Measurements from ENCODE around the gene AGMO. TPM values are rescaled to one million over a fixed set of nuclear protein-coding genes. Genes with fewer than 3 reads are reported as not detected.

Gene AGMO
- total and polyA plus RNA-seq, 4 donors: 21.6 to 46.6 (median 31.6) TPM

DNA sequence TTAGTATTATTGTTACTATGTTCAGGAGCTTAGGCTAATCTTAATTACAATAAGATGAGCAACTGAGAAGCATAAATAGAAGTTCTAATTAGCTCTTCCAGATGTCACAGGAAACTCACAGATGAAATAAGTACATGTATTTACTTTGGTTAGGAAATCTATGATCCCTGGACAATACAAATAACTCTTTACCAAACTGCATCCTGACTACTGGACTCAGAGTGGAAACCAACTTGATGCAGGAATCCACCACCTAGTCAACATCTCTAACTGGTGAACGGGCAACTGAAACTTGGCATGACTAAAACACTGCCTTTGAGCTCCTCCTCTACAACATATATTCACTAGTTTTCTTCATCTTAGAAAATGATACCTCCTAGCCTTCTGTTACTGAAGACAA is 193.2 kb downstream of the AGMO start:
- no peak for DNase-seq (ENCODE audit: low spot score)
- H3K9ac ChIP-seq (ENCODE audit: low read depth in 1 of 2, low read length in 2 of 2): no peak overlapping the region
- no peaks in the 10 kb centered on the region for H3K9me3 ChIP-seq (ENCODE audit: control insufficient read depth in 4 of 4, low read length in 3 of 4)
- H3K4me1 ChIP-seq (ENCODE audit: control insufficient read depth in 4 of 4, insufficient read depth in 4 of 4, low read length in 3 of 4): no peaks in the 10 kb centered on the region
- H3K36me3 ChIP-seq (ENCODE audit: control insufficient read depth in 4 of 4, insufficient read depth in 3 of 4, low read depth in 1 of 4, low read length in 3 of 4): peaks cover 0 to 8% (median 3%) of the 10 kb centered on the region in 4 donors
- no peak overlapping the region for H3K4me3 ChIP-seq (ENCODE audit: low read depth in 1 of 3, low read length in 3 of 3)
- no peaks in the 10 kb centered on the region for H3K27me3 ChIP-seq (ENCODE audit: control insufficient read depth in 4 of 4, insufficient read depth in 4 of 4, low read length in 3 of 4)
- 60% methylated on average over 1 of the region's 1 CpG for WGBS
- no peak overlapping the region for H3K27ac ChIP-seq (ENCODE audit: low read depth in 1 of 2, low read length in 2 of 2)
- TF ChIP-seq FOXA1 (IDR thresholded peaks at IDR 0.05) (no peak), GABPA (IDR thresholded peaks at IDR 0.05 in 1 of 2, conservative IDR thresholded peaks at IDR 0.05 in 1 of 2) (no peak), HNF4A (conservative IDR thresholded peaks at IDR 0.05) (no peak), RAD21 (IDR thresholded peaks at IDR 0.05) (no peak), HNF4G (IDR thresholded peaks at IDR 0.05) (no peak), JUND (IDR thresholded peaks at IDR 0.05) (no peak), TAF1 (conservative IDR thresholded peaks at IDR 0.05) (no peak), YY1 (IDR thresholded peaks at IDR 0.05) (no peak), FOXA2 (IDR thresholded peaks at IDR 0.05) (no peak), RXRA (IDR thresholded peaks at IDR 0.05) (no peak), SP1 (IDR thresholded peaks at IDR 0.05) (no peak)
- TF ChIP-seq, protein P1, sequence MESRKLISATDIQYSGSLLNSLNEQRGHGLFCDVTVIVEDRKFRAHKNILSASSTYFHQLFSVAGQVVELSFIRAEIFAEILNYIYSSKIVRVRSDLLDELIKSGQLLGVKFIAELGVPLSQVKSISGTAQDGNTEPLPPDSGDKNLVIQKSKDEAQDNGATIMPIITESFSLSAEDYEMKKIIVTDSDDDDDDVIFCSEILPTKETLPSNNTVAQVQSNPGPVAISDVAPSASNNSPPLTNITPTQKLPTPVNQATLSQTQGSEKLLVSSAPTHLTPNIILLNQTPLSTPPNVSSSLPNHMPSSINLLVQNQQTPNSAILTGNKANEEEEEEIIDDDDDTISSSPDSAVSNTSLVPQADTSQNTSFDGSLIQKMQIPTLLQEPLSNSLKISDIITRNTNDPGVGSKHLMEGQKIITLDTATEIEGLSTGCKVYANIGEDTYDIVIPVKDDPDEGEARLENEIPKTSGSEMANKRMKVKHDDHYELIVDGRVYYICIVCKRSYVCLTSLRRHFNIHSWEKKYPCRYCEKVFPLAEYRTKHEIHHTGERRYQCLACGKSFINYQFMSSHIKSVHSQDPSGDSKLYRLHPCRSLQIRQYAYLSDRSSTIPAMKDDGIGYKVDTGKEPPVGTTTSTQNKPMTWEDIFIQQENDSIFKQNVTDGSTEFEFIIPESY (IDR thresholded peaks at IDR 0.05): no peak
- TF ChIP-seq, protein P2, sequence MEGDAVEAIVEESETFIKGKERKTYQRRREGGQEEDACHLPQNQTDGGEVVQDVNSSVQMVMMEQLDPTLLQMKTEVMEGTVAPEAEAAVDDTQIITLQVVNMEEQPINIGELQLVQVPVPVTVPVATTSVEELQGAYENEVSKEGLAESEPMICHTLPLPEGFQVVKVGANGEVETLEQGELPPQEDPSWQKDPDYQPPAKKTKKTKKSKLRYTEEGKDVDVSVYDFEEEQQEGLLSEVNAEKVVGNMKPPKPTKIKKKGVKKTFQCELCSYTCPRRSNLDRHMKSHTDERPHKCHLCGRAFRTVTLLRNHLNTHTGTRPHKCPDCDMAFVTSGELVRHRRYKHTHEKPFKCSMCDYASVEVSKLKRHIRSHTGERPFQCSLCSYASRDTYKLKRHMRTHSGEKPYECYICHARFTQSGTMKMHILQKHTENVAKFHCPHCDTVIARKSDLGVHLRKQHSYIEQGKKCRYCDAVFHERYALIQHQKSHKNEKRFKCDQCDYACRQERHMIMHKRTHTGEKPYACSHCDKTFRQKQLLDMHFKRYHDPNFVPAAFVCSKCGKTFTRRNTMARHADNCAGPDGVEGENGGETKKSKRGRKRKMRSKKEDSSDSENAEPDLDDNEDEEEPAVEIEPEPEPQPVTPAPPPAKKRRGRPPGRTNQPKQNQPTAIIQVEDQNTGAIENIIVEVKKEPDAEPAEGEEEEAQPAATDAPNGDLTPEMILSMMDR (IDR thresholded peaks at IDR 0.05; ENCODE audit: low read depth, low read length, missing input control): no peak
- TF ChIP-seq, protein P3, sequence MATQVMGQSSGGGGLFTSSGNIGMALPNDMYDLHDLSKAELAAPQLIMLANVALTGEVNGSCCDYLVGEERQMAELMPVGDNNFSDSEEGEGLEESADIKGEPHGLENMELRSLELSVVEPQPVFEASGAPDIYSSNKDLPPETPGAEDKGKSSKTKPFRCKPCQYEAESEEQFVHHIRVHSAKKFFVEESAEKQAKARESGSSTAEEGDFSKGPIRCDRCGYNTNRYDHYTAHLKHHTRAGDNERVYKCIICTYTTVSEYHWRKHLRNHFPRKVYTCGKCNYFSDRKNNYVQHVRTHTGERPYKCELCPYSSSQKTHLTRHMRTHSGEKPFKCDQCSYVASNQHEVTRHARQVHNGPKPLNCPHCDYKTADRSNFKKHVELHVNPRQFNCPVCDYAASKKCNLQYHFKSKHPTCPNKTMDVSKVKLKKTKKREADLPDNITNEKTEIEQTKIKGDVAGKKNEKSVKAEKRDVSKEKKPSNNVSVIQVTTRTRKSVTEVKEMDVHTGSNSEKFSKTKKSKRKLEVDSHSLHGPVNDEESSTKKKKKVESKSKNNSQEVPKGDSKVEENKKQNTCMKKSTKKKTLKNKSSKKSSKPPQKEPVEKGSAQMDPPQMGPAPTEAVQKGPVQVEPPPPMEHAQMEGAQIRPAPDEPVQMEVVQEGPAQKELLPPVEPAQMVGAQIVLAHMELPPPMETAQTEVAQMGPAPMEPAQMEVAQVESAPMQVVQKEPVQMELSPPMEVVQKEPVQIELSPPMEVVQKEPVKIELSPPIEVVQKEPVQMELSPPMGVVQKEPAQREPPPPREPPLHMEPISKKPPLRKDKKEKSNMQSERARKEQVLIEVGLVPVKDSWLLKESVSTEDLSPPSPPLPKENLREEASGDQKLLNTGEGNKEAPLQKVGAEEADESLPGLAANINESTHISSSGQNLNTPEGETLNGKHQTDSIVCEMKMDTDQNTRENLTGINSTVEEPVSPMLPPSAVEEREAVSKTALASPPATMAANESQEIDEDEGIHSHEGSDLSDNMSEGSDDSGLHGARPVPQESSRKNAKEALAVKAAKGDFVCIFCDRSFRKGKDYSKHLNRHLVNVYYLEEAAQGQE (IDR thresholded peaks at IDR 0.05): no peak
- TF ChIP-seq, protein P4, sequence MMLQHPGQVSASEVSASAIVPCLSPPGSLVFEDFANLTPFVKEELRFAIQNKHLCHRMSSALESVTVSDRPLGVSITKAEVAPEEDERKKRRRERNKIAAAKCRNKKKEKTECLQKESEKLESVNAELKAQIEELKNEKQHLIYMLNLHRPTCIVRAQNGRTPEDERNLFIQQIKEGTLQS (IDR thresholded peaks at IDR 0.05): no peak
- TF ChIP-seq, protein P5, sequence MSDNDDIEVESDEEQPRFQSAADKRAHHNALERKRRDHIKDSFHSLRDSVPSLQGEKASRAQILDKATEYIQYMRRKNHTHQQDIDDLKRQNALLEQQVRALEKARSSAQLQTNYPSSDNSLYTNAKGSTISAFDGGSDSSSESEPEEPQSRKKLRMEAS (IDR thresholded peaks at IDR 0.05): no peak

DNA sequence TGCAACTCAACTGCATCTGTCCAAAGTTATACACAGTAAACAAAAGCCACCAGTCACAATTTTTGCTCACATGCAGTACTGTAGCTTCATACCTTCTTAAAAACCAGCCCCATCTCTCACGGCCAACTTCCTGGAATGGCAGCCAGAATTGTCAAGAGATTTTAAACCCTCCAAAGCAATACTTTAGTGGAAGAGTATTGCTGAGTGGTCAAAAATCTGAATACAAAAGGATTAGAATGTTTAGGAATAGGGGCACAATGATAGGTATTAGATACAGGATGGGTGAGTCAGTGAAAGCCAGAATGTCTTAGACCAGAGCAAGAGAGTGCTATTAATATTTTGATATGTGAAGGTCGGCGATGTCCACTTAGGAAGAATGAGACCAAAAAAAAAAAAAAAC is 193.9 kb downstream of the AGMO start:
- no peaks in the 10 kb centered on the region for H3K9me3 ChIP-seq (ENCODE audit: control insufficient read depth in 4 of 4, low read length in 3 of 4)
- no peak overlapping the region for H3K9ac ChIP-seq (ENCODE audit: low read depth in 1 of 2, low read length in 2 of 2)
- H3K27me3 ChIP-seq (ENCODE audit: control insufficient read depth in 4 of 4, insufficient read depth in 4 of 4, low read length in 3 of 4): no peaks in the 10 kb centered on the region
- H3K4me1 ChIP-seq (ENCODE audit: control insufficient read depth in 4 of 4, insufficient read depth in 4 of 4, low read length in 3 of 4): no peaks in the 10 kb centered on the region
- no peak overlapping the region for H3K27ac ChIP-seq (ENCODE audit: low read depth in 1 of 2, low read length in 2 of 2)
- peaks cover 0 to 11% (median 3%) of the 10 kb centered on the region in 4 donors for H3K36me3 ChIP-seq (ENCODE audit: control insufficient read depth in 4 of 4, insufficient read depth in 3 of 4, low read depth in 1 of 4, low read length in 3 of 4)
- 94% methylated on average over 3 of the region's 3 CpGs for WGBS
- no peak for DNase-seq (ENCODE audit: low spot score)
- no peak overlapping the region for H3K4me3 ChIP-seq (ENCODE audit: low read depth in 1 of 3, low read length in 3 of 3)
- TF ChIP-seq SP1 (IDR thresholded peaks at IDR 0.05) (no peak), RXRA (IDR thresholded peaks at IDR 0.05) (no peak), YY1 (IDR thresholded peaks at IDR 0.05) (no peak), TAF1 (conservative IDR thresholded peaks at IDR 0.05) (no peak), FOXA1 (IDR thresholded peaks at IDR 0.05) (no peak), JUND (IDR thresholded peaks at IDR 0.05) (no peak), EGR1 (IDR thresholded peaks at IDR 0.05; ENCODE audit: low read depth in 2 of 2) (no peak), HNF4A (conservative IDR thresholded peaks at IDR 0.05) (no peak)
- TF ChIP-seq, protein P1 (IDR thresholded peaks at IDR 0.05): no peak
- TF ChIP-seq, protein P5 (IDR thresholded peaks at IDR 0.05): no peak
- TF ChIP-seq, protein P3 (IDR thresholded peaks at IDR 0.05): no peak
- TF ChIP-seq, protein P4 (IDR thresholded peaks at IDR 0.05): no peak

Measured in liver (tissue), 9 donors.